ENCODE measurements around the gene TMEM273. TPM values are rescaled to one million over a fixed set of nuclear protein-coding genes. Genes with fewer than 3 reads are reported as not detected.

TMEM273 gene
- total RNA-seq, 4 donors from 2014 or later, result 1.3 to 10.6 (median 6.8) TPM

GRCh38 chr10:49115796-49116508 is 72.2 kb downstream of the TMEM273 start:
- H3K4me3 ChIP-seq, result peak overlapping the region; percentile 64
- no peak overlapping the region for H3K27ac ChIP-seq
- WGBS, result 73% methylated on average over 11 of the region's 14 CpGs

GRCh38 chr10:49115015-49115795 is 73.0 kb downstream of the TMEM273 start, which contains the start of gene VSTM4:
Gene VSTM4, minus strand, starts transcription at chr10:49115522. Its CDS starts 37 bp downstream, at chr10:49115485.
- H3K27me3 ChIP-seq, result no peaks in the 10 kb centered on the region
- H3K36me3 ChIP-seq, result no peaks in the 10 kb centered on the region
- TF ChIP-seq EP300 (IDR thresholded peaks at IDR 0.05) (no peak), CTCF (IDR thresholded peaks at IDR 0.05) (no peak), POLR2AphosphoS5 (IDR thresholded peaks at IDR 0.05) (no peak), POLR2A (IDR thresholded peaks at IDR 0.05) (no peak)
- H3K27ac ChIP-seq, result peak within 1 kb of the TSS; percentile 68
- DNase-seq (ENCODE audit: low spot score in 2 of 2), result no peak
- peaks cover 26% of the 10 kb centered on the region for H3K4me1 ChIP-seq
- 1% methylated on average over 16 of the region's 95 CpGs for WGBS
- no peaks in the 10 kb centered on the region for H3K9me3 ChIP-seq
- peak within 1 kb of the TSS; percentile 64 for H3K4me3 ChIP-seq

More at GRCh38 chr10:49115796-49116508, 72.2 kb downstream of the TMEM273 start:
- H3K4me1 ChIP-seq, result peaks cover 19% of the 10 kb centered on the region
- DNase-seq (ENCODE audit: low spot score in 2 of 2), result no peak
- TF ChIP-seq POLR2A (IDR thresholded peaks at IDR 0.05), result no peak
- TF ChIP-seq POLR2AphosphoS5 (IDR thresholded peaks at IDR 0.05), result no peak
- no peak for TF ChIP-seq EP300 (IDR thresholded peaks at IDR 0.05)
- TF ChIP-seq CTCF (IDR thresholded peaks at IDR 0.05), result no peak
- H3K27me3 ChIP-seq, result no peaks in the 10 kb centered on the region
- H3K9me3 ChIP-seq, result no peaks in the 10 kb centered on the region
- H3K36me3 ChIP-seq, result no peaks in the 10 kb centered on the region

- Histone ChIP-seq H3K27ac (peak overlapping the region; percentile 68), H3K36me3 (no peaks in the 10 kb centered on the region), H3K4me3 (peak overlapping the region; percentile 64), H3K4me1 (peaks cover 31% of the 10 kb centered on the region), H3K9me3 (no peaks in the 10 kb centered on the region), H3K27me3 (no peaks in the 10 kb centered on the region)
- TF ChIP-seq POLR2A (IDR thresholded peaks at IDR 0.05) (no peak), EP300 (IDR thresholded peaks at IDR 0.05) (no peak), CTCF (IDR thresholded peaks at IDR 0.05) (no peak), POLR2AphosphoS5 (IDR thresholded peaks at IDR 0.05) (no peak)
- DNase-seq (ENCODE audit: low spot score in 2 of 2), result no peak
- WGBS, result 14% methylated on average over 9 of the region's 9 CpGs
Observed at GRCh38 chr10:49114718-49115014, 73.5 kb downstream of the TMEM273 start.

- no peak overlapping the region for H3K27ac ChIP-seq
- peaks cover 37% of the 10 kb centered on the region for H3K4me1 ChIP-seq
- no peaks in the 10 kb centered on the region for H3K9me3 ChIP-seq
- DNase-seq (ENCODE audit: low spot score in 2 of 2), result no peak
- no peaks in the 10 kb centered on the region for H3K36me3 ChIP-seq
- peak overlapping the region; percentile 64 for H3K4me3 ChIP-seq
- TF ChIP-seq POLR2AphosphoS5 (IDR thresholded peaks at IDR 0.05), result no peak
- no peak for TF ChIP-seq CTCF (IDR thresholded peaks at IDR 0.05)
- no peak for TF ChIP-seq EP300 (IDR thresholded peaks at IDR 0.05)
- no peak for TF ChIP-seq POLR2A (IDR thresholded peaks at IDR 0.05)
- WGBS, result 41% methylated on average over 2 of the region's 3 CpGs
- H3K27me3 ChIP-seq, result no peaks in the 10 kb centered on the region
Observed at GRCh38 chr10:49113741-49114141, 74.5 kb downstream of the TMEM273 start.

GRCh38 chr10:49112851-49113250 is 75.3 kb downstream of the TMEM273 start:
- Histone ChIP-seq H3K27me3 (no peaks in the 10 kb centered on the region), H3K36me3 (no peaks in the 10 kb centered on the region), H3K9me3 (no peaks in the 10 kb centered on the region), H3K4me3 (no peak overlapping the region), H3K27ac (no peak overlapping the region), H3K4me1 (peaks cover 37% of the 10 kb centered on the region)
- DNase-seq (ENCODE audit: low spot score in 2 of 2), result no peak
- 71% methylated on average over 3 of the region's 3 CpGs for WGBS
- TF ChIP-seq POLR2AphosphoS5 (IDR thresholded peaks at IDR 0.05) (no peak), CTCF (IDR thresholded peaks at IDR 0.05) (no peak), POLR2A (IDR thresholded peaks at IDR 0.05) (no peak), EP300 (IDR thresholded peaks at IDR 0.05) (no peak)

Data from suprapubic skin (tissue), 4 donors.